Transverse colon (tissue), 4 donors: ENCODE results near the gene TTC39C. TPM values are rescaled to one million over a fixed set of nuclear protein-coding genes. Genes with fewer than 3 reads are reported as not detected.

ENCODE experiments used
- DNase-seq: peaks from one replicate; pipeline ENCODE4 v3.0.0-alpha.2; 2019
- H3K27ac ChIP-seq, 4 donors: fragments of 200-600 bp; sonication (generic); 2 replicates each; pipeline ENCODE4 v1.5.1; 2016 to 2018; ENCODE audit warnings: inconsistent platforms in 4 of 4
- H3K27me3 ChIP-seq: fragments of 200-600 bp; sonication (generic); 2 replicates; pipeline ENCODE4 v1.5.1; 2017; ENCODE audit warnings: inconsistent platforms
- H3K36me3 ChIP-seq, 4 donors: fragments of 200-600 bp; sonication (generic); 2 replicates each; pipeline ENCODE4 v1.5.1; 2017 to 2019; ENCODE audit warnings: inconsistent platforms in 4 of 4
- H3K4me1 ChIP-seq, 4 donors: fragments of 200-600 bp; sonication (generic); 2 replicates each; pipeline ENCODE4 v1.5.1; 2017 to 2020; ENCODE audit warnings: inconsistent platforms in 4 of 4
- H3K4me3 ChIP-seq, 4 donors: fragments of 200-600 bp; sonication (generic); 1 replicate in 1 of 4; 2 replicates in 3 of 4; pipeline versions ENCODE4 v1.5.1 to v1.6.1; 2017 to 2019; ENCODE audit warnings: inconsistent platforms in 4 of 4
- H3K9me3 ChIP-seq, 2 donors: fragments of 200-600 bp; sonication (generic); 2 replicates each; pipeline ENCODE4 v1.5.1; 2017 to 2019; ENCODE audit warnings: inconsistent platforms in 2 of 2
- EP300 ChIP-seq: sonication (generic); formaldehyde crosslinking; IDR thresholded peaks from one replicate; pipeline ENCODE4 v1.6.1; 2017; ENCODE audit warnings: antibody characterized with exemption, low read depth
- POLR2A ChIP-seq: fragments of 450-650 bp; IDR thresholded peaks from one replicate; pipeline ENCODE4 v1.6.1; 2016; ENCODE audit warnings: antibody characterized with exemption, mild to moderate bottlenecking, moderate library complexity
- POLR2AphosphoS5 ChIP-seq, 3 donors: sonication (generic); formaldehyde crosslinking; IDR thresholded peaks; one replicate each; pipeline ENCODE4 v1.6.1; 2016; ENCODE audit warnings: antibody characterized with exemption in 3 of 3
- WGBS, 2 donors: methylation state at CpG; one replicate each; pipeline ENCODE4 v1.1.5; 2018; ENCODE audit warnings: low coverage in 1 of 2; 5-methylcytosine and 5-hydroxymethylcytosine counted together
- in situ Hi-C, 4 donors: fragments of 200-750 bp; cut with MboI; loops; one replicate each; pipeline versions ENCODE4 v1.15.0 to v1.15.1; 2017; ENCODE audit warnings: low sequenced_read_pairs in 3 of 4, low pct_ligation_motif_present in 1 of 4, low pct_unique_long_range_greater_than_20kb in 1 of 4
- intact Hi-C: fragments of 100-400 bp; cut with DNase I; formaldehyde crosslinking; loops from one replicate; pipeline ENCODE4 v1.15.1; 2023; ENCODE audit warnings: low total_unique reads
- total RNA-seq, 4 donors: library from RNA; depleted of rRNA; stranded (reverse); fragments of >200 nt; gene quantifications; one replicate each; pipeline ENCODE4 v1.1.0, GENCODE V29; 2016
- TF ChIP-seq, protein P1 (sequence below), 5 experiments: fragments of 200-600 bp in 3 of 5; fragments of 450-650 bp in 2 of 5; sonication (generic) in 3 of 5; IDR thresholded peaks; 1 replicate in 2 of 5; 2 replicates in 3 of 5; pipeline ENCODE4 v1.5.1; 2016 to 2017; ENCODE audit warnings: antibody characterized with exemption in 5 of 5, inconsistent platforms in 3 of 5, mild to moderate bottlenecking in 2 of 5, moderate library complexity in 1 of 5

TTC39C gene
- total RNA-seq, 4 donors from 2014 or later = 4.8 to 18.4 (median 7.4) TPM

- H3K36me3 ChIP-seq = no peaks in the 10 kb centered on the region
- H3K27ac ChIP-seq = peak overlapping the region; percentile 41 to 71 (median 66)
- DNase-seq = no peak
- H3K4me3 ChIP-seq = no peak overlapping the region
- peaks cover 0 to 2% of the 10 kb centered on the region in 2 donors for H3K9me3 ChIP-seq
- intact Hi-C loops (no loop called here), in situ Hi-C loops (no loop called here)
- no peaks in the 10 kb centered on the region for H3K27me3 ChIP-seq
- WGBS, 2 donors = 73 to 90% methylated on average over 2 to 8 of the region's 8 CpGs
- TF ChIP-seq, protein P1, sequence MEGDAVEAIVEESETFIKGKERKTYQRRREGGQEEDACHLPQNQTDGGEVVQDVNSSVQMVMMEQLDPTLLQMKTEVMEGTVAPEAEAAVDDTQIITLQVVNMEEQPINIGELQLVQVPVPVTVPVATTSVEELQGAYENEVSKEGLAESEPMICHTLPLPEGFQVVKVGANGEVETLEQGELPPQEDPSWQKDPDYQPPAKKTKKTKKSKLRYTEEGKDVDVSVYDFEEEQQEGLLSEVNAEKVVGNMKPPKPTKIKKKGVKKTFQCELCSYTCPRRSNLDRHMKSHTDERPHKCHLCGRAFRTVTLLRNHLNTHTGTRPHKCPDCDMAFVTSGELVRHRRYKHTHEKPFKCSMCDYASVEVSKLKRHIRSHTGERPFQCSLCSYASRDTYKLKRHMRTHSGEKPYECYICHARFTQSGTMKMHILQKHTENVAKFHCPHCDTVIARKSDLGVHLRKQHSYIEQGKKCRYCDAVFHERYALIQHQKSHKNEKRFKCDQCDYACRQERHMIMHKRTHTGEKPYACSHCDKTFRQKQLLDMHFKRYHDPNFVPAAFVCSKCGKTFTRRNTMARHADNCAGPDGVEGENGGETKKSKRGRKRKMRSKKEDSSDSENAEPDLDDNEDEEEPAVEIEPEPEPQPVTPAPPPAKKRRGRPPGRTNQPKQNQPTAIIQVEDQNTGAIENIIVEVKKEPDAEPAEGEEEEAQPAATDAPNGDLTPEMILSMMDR (IDR thresholded peaks at IDR 0.05) = no peak
- TF ChIP-seq EP300 (no peak), POLR2AphosphoS5 (IDR thresholded peaks at IDR 0.05) (no peak), POLR2A (no peak)
- H3K4me1 ChIP-seq = peaks cover 5 to 20% (median 10%) of the 10 kb centered on the region in 4 donors
These were observed 33.1 kb upstream of the TTC39C start for GRCh38 chr18:23981369-23981980.

DNA sequence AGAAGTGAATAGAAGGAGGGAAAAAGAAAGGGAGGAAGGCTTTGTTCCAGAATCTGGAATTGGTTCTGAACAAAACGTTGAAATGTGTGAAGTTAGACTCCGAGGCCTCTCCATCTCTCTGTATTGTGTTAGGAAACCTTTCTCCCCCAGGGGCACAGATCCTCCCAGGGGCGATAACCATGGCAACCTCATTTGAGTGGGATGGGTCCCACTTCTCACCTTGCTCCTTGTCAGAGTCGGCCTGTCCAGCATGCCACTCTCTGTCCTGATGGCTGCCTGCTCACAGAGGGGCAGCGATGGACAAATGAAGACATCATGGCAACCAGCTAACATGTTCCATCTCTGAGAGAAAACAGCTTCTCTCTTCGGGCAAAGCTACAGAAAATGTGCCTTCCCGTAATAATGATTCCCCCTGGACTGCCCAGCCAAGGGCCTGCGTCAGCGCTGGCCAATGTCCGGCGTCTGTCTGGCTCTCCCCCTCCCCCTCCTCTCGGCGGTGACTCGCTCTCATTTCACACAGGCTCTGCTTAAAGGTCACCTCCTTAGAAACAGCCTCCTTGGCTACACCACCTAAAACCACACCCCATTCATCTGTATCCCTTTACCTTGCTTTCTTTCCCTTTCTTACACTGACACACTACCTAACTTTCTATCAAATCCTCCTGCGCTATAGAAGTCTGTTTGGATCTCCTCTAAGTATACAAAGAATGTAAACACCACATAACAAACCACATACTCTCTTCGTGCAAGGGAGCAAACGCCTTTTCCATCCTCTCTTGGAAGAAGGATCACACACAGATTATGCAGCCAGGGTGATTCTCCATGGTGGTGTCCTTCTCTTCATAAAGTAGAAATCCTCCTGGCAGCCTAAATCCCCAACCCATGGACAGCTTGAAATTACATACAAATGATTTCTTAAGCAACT is 32.1 kb upstream of the TTC39C start:
- Histone ChIP-seq H3K27me3 (no peaks in the 10 kb centered on the region), H3K9me3 (no peaks in the 10 kb centered on the region), H3K4me3 (no peak overlapping the region), H3K27ac (peak overlapping the region; percentile 41 to 71 (median 66)), H3K4me1 (peaks cover 5 to 20% (median 10%) of the 10 kb centered on the region in 4 donors), H3K36me3 (no peaks in the 10 kb centered on the region)
- intact Hi-C loops = no loop called here
- peak; percentile 48 for DNase-seq
- in situ Hi-C loops = no loop called here
- TF ChIP-seq, protein P1 (IDR thresholded peaks at IDR 0.05) = no peak
- peak in 2 of 3 donors; percentile 48 to 62 for TF ChIP-seq POLR2AphosphoS5 (IDR thresholded peaks at IDR 0.05)
- 9 to 44% methylated on average over 7 to 17 of the region's 17 CpGs for WGBS, 2 donors

DNA sequence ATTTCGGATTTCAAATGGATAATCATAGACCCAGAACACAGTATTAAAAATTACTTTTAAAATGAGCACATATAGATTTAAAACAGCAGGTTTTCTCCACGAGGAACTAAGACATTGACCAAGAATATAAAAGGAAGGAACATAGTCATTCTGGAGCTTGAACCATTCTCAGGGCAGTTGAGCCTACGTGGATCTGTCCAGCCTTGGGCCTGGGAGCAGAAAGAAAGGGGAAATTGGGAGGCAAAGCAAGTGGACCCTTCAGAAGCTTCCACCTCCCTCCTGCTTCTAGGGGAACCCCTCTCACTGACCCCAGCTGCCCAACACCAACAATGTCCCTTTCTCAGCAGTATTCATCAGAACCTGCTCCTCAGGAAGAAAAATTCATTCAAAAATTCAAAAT is 31.4 kb upstream of the TTC39C start:
- H3K27me3 ChIP-seq = no peaks in the 10 kb centered on the region
- intact Hi-C loops = no loop called here
- H3K27ac ChIP-seq = peak overlapping the region; percentile 7 to 71 (median 66)
- in situ Hi-C loops = no loop called here
- no peaks in the 10 kb centered on the region for H3K9me3 ChIP-seq
- DNase-seq = no peak
- TF ChIP-seq, protein P1 (IDR thresholded peaks at IDR 0.05) = no peak
- TF ChIP-seq EP300 = no peak
- TF ChIP-seq POLR2A = no peak
- TF ChIP-seq POLR2AphosphoS5 (IDR thresholded peaks at IDR 0.05) = no peak
- H3K36me3 ChIP-seq = no peaks in the 10 kb centered on the region
- peaks cover 5 to 20% (median 10%) of the 10 kb centered on the region in 4 donors for H3K4me1 ChIP-seq
- no peak overlapping the region for H3K4me3 ChIP-seq
- 80 to 86% methylated on average over 1 to 3 of the region's 3 CpGs for WGBS, 2 donors

DNA sequence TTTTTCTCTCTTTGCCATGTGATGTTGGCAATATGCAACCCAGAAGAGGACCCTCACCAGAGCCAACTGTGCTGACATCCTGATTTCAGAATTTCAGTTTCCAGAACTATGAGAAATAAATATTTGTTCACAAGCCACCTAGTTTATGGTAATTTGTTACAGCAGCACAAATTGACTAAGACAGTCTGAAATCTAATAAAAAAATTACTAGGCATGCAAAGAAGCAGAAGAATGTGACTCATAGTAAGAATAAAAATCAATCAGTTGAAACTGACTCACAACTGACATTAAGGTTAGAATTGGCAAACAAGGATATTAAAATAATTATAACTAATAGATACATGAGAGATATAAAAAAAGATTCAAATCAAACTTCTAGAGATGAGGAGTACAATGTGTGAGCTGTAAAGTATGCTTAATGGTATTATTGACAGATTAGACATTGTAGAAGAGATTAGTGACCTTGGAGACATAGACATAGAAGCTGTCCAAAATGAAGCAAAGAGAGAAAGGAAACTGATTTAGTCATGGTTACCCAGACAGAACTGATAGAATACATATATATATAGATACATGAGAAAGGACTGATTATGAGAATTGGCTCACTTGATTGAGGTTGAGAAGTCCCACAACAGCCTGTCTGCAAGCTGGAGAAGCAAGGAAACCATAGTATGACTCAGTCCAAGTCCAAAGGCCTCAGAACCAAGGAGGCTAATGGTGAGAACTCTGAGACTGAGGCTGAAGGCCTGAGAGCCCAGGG is 27.8 kb upstream of the TTC39C start:
- no peak for DNase-seq
- in situ Hi-C loops = no loop called here

More for the DNA sequence above, 27.8 kb upstream of the TTC39C start:
- Histone ChIP-seq H3K4me3 (no peak overlapping the region), H3K4me1 (peaks cover 0 to 14% (median 8%) of the 10 kb centered on the region in 4 donors), H3K27ac (no peak overlapping the region), H3K9me3 (no peaks in the 10 kb centered on the region), H3K27me3 (no peaks in the 10 kb centered on the region), H3K36me3 (no peaks in the 10 kb centered on the region)
- intact Hi-C loops = no loop called here
- TF ChIP-seq EP300 (no peak), POLR2A (no peak)
